GM12878 (cell line): ENCODE data around the gene KIF4B. TPM values are rescaled to one million over a fixed set of nuclear protein-coding genes. Genes with fewer than 3 reads are reported as not detected.

Experiments
- ATAC-seq: fragments of 200-7000 bp; cut with Tn5 transposase; 3 replicates; pipeline ENCODE4 v1.9.1; 2020; ENCODE audit warnings: mild to moderate bottlenecking, moderate library complexity
- BruUV-seq: library from RNA; stranded (reverse); fragments of 400-500 nt; replicated peaks from 2 replicates; lab custom pipeline; 2021; lab: Mats Ljungman, UMichigan
- CTCF ChIA-PET: fragments of 300-600 bp; sonication (Branson Sonifier 250); formaldehyde crosslinking; extraction: SDS; loops from one replicate; lab custom pipeline; 2021; ENCODE audit warnings: inconsistent platforms; lab: Yijun Ruan, JAX
- POLR2A ChIA-PET: fragments of 350-600 bp; formaldehyde crosslinking; extraction: SDS; loops from one replicate; lab custom pipeline; 2021; ENCODE audit warnings: inconsistent platforms; lab: Charles Lee
- RAD21 ChIA-PET: fragments of 300-600 bp; sonication (Branson Sonifier 250); formaldehyde crosslinking; loops from one replicate; lab custom pipeline; 2023; ENCODE audit warnings: antibody characterized with exemption; ENCODE audit not compliant: unreplicated experiment; lab: Charles Lee
- SMC1A ChIA-PET: fragments of 300-600 bp; sonication (Branson Sonifier 250); formaldehyde crosslinking; loops from one replicate; lab custom pipeline; 2023; ENCODE audit not compliant: unreplicated experiment, uncharacterized antibody; lab: Charles Lee
- DNase-seq: peaks from one replicate; pipeline ENCODE4 v3.0.0-alpha.2; 2011; ENCODE audit warnings: low read depth, low spot score
- FAIRE-seq: peaks from 3 replicates; lab custom pipeline; 2011; peaks lifted over from hg19 to GRCh38; lab: Jason Lieb, UNC
- H2AFZ ChIP-seq: 2 replicates; pipeline ENCODE4 v1.6.0; 2011; ENCODE audit warnings: low read depth, low read length, control low read depth; ENCODE audit not compliant: control insufficient read depth
- H3K27ac ChIP-seq: 2 replicates; pipeline ENCODE4 v1.5.1; 2011; ENCODE audit warnings: control low read depth; ENCODE audit not compliant: control insufficient read depth, insufficient read depth
- H3K27me3 ChIP-seq, 2 experiments: replicated peaks in 1 of 2; 2 replicates each; pipeline versions ENCODE4 v1.6.0 to v1.6.1; 2011; ENCODE audit warnings: low read length in 1 of 2; ENCODE audit not compliant: control insufficient read depth in 2 of 2, insufficient read depth in 2 of 2
- H3K36me3 ChIP-seq, 2 experiments: 2 replicates each; pipeline ENCODE4 v1.5.1; 2011; ENCODE audit warnings: low read length in 1 of 2; ENCODE audit not compliant: control insufficient read depth in 2 of 2, insufficient read depth in 2 of 2
- H3K4me1 ChIP-seq: 2 replicates; pipeline ENCODE4 v1.6.1; 2011; ENCODE audit warnings: mild to moderate bottlenecking, low read length, moderate library complexity, mixed read lengths; ENCODE audit not compliant: control insufficient read depth, insufficient read depth
- H3K4me2 ChIP-seq: 2 replicates; pipeline ENCODE4 v1.6.0; 2011; ENCODE audit warnings: control low read depth; ENCODE audit not compliant: control insufficient read depth, insufficient read depth
- H3K4me3 ChIP-seq: fragments of 200-600 bp; sonication (generic); 2 replicates; pipeline ENCODE4 v1.5.1; 2016
- H3K79me2 ChIP-seq: 2 replicates; pipeline ENCODE4 v1.6.0; 2011; ENCODE audit warnings: low read length; ENCODE audit not compliant: control insufficient read depth, insufficient read depth
- H3K9ac ChIP-seq: 2 replicates; pipeline ENCODE4 v1.8.0; 2011; ENCODE audit warnings: low read length, control low read depth, mixed read lengths; ENCODE audit not compliant: control insufficient read depth, insufficient read depth
- H3K9me3 ChIP-seq: replicated peaks from 3 replicates; pipeline ENCODE4 v1.5.1; 2011; ENCODE audit warnings: mild to moderate bottlenecking, low read length; ENCODE audit not compliant: control insufficient read depth, insufficient read depth
- H4K20me1 ChIP-seq: 2 replicates; pipeline ENCODE4 v1.6.0; 2011; ENCODE audit not compliant: control insufficient read depth, insufficient read depth
- ASH2L ChIP-seq: fragments of 300-600, 200-600 bp; sonication (generic); IDR thresholded peaks from 2 replicates; pipeline ENCODE4 v1.6.1; 2017; ENCODE audit warnings: low read depth, mild to moderate bottlenecking, borderline replicate concordance
- EZH2 ChIP-seq: IDR thresholded peaks from 2 replicates; pipeline ENCODE4 v1.6.1; 2012; ENCODE audit warnings: low read depth, mild to moderate bottlenecking, control low read depth, inconsistent platforms, low read length, borderline replicate concordance; ENCODE audit not compliant: control insufficient read depth
- JUND ChIP-seq: IDR thresholded peaks from 2 replicates; pipeline ENCODE4 v1.6.1; 2012; ENCODE audit warnings: low read depth, mild to moderate bottlenecking, low read length, improper control_type of control experiment, moderate library complexity
- KAT2A ChIP-seq: conservative IDR thresholded peaks from 2 replicates; pipeline ENCODE4 v1.6.1; 2011; ENCODE audit warnings: low read depth, low read length; ENCODE audit not compliant: control insufficient read depth
- KDM1A ChIP-seq: fragments of 200-600 bp; sonication (generic); IDR thresholded peaks from 2 replicates; pipeline ENCODE4 v1.6.1; 2016; ENCODE audit warnings: borderline replicate concordance
- LARP7 ChIP-seq: fragments of 450-650 bp; IDR thresholded peaks from 2 replicates; pipeline ENCODE4 v1.6.1; 2017; ENCODE audit warnings: mild to moderate bottlenecking
- MEF2A ChIP-seq: IDR thresholded peaks from 2 replicates; pipeline ENCODE4 v1.6.1; 2011; ENCODE audit warnings: low read depth, mild to moderate bottlenecking, low read length, moderate library complexity; ENCODE audit not compliant: insufficient read depth
- POLR2A ChIP-seq: IDR thresholded peaks from 2 replicates; pipeline ENCODE4 v1.6.1; 2011; ENCODE audit warnings: low read depth, mild to moderate bottlenecking, low read length
- RBBP5 ChIP-seq: fragments of 200-600 bp; sonication (generic); conservative IDR thresholded peaks from 2 replicates; pipeline ENCODE4 v1.6.1; 2016
- SMAD1 ChIP-seq: fragments of 450-650 bp; IDR thresholded peaks from 2 replicates; pipeline ENCODE4 v1.6.1; 2018; ENCODE audit warnings: mild to moderate bottlenecking, low read depth; ENCODE audit not compliant: partially characterized antibody
- SMARCA5 ChIP-seq: fragments of 450-650 bp; IDR thresholded peaks from 2 replicates; pipeline ENCODE4 v1.6.1; 2017; ENCODE audit warnings: mild to moderate bottlenecking
- TARDBP ChIP-seq: IDR thresholded peaks from 2 replicates; pipeline ENCODE4 v1.6.1; 2016; ENCODE audit warnings: borderline replicate concordance
- WGBS: methylation state at CpG from one replicate; pipeline ENCODE4 v1.1.6; 2016; ENCODE audit warnings: low lambda C conversion rate; ENCODE audit not compliant: insufficient replicate concordance, insufficient coverage; ENCODE audit errors: missing lambda C conversion rate; 5-methylcytosine and 5-hydroxymethylcytosine counted together
- in situ Hi-C: fragments of 300-500 bp; cut with MboI; formaldehyde crosslinking; loops from 9 replicates; pipeline ENCODE4 v1.14.3; 2018; ENCODE audit warnings: mixed read lengths
- intact Hi-C: fragments of 100-400 bp; cut with micrococcal nuclease; formaldehyde crosslinking; loops from one replicate; pipeline ENCODE4 v1.14.2; 2022; ENCODE audit not compliant: unreplicated experiment
- polyA plus RNA-seq, 11 experiments: library from polyadenylated mRNA; depleted of rRNA in 4 of 11; unstranded in 6 of 11; stranded (reverse) in 5 of 11; fragments of >200 nt; fragmentation: Nextera tagmentation in 4 of 11; fragmentation: Illumina TruSeq in 1 of 11; extraction: Ambion mirVana in 4 of 11; extraction: Trizol in 1 of 11; gene quantifications; 1 replicate in 1 of 11; 2 replicates in 10 of 11; pipeline versions ENCODE4 v1.2.1 to v1.2.3, GENCODE V29; 2011 to 2016; ENCODE audit warnings: inconsistent platforms in 2 of 11, missing spikeins in 2 of 11, low read depth in 1 of 11
- total RNA-seq, 4 experiments: library from RNA; depleted of rRNA in 3 of 4; stranded (reverse); fragments of >200 nt in 3 of 4; fragmentation: Illumina TruSeq in 1 of 4; extraction: Trizol in 1 of 4; gene quantifications; 2 replicates each; pipeline versions ENCODE4 v1.2.1 to v1.2.3, GENCODE V29; 2013 to 2021
- TF ChIP-seq, protein P1 (sequence below): fragments of 450-650 bp; IDR thresholded peaks from 2 replicates; pipeline ENCODE4 v1.6.1; 2017; ENCODE audit warnings: low read depth, mild to moderate bottlenecking, moderate library complexity
- TF ChIP-seq, protein P2 (sequence below): fragments of 450-650 bp; IDR thresholded peaks from 2 replicates; pipeline ENCODE4 v1.6.1; 2017; ENCODE audit warnings: mild to moderate bottlenecking, moderate library complexity
- TF ChIP-seq, protein P3 (sequence below): fragments of 450-650 bp; IDR thresholded peaks from 2 replicates; pipeline ENCODE4 v1.6.1; 2017; ENCODE audit warnings: borderline replicate concordance
- TF ChIP-seq, protein P4 (sequence below): fragments of 450-650 bp; conservative IDR thresholded peaks from 2 replicates; pipeline ENCODE4 v1.6.1; 2017; ENCODE audit warnings: mild to moderate bottlenecking, moderate library complexity

The KIF4B gene
- total and polyA plus RNA-seq, 10 of the 15 experiments (the other 5 are each of a cell fraction or from before 2014, with no cell fraction given) = 0.02 to 0.20 (median 0.05) TPM; not detected in 4

DNA sequence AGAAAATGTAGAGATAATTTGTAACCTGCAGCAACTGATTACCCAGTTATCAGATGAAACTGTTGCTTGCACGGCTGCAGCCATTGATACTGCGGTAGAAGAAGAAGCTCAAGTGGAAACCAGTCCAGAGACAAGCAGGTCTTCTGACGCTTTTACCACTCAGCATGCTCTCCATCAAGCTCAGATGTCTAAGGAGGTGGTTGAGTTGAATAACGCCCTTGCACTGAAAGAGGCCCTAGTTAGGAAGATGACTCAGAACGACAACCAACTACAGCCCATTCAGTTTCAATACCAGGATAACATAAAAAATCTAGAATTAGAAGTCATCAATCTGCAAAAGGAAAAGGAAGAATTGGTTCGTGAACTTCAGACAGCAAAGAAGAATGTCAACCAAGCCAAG is 1.7 kb downstream of the KIF4B start:
- CTCF ChIA-PET = interaction anchor here (1.0 kb wide), 1 partner anchor 360 kb away, joined by 4 read pairs; no protein-coding TSS in a partner anchor
- DNase-seq (no peak), ATAC-seq (no peak), FAIRE-seq (no peak)
- SMC1A ChIA-PET = no interaction called here
- no peak overlapping the region for H3K9ac ChIP-seq
- no peaks in the 10 kb centered on the region for H4K20me1 ChIP-seq
- H3K27me3 ChIP-seq = no peaks in the 10 kb centered on the region
- H3K4me2 ChIP-seq = no peak overlapping the region
- 37% methylated on average over 6 of the region's 6 CpGs for WGBS
- H2AFZ ChIP-seq = no peak overlapping the region
- RAD21 ChIA-PET = no interaction called here
- no peaks in the 10 kb centered on the region for H3K36me3 ChIP-seq
- H3K79me2 ChIP-seq = no peaks in the 10 kb centered on the region
- H3K4me1 ChIP-seq = no peaks in the 10 kb centered on the region
- no peak overlapping the region for H3K27ac ChIP-seq
- in situ Hi-C loops = no loop called here
- H3K9me3 ChIP-seq = no peaks in the 10 kb centered on the region
- no TSS peak for BruUV-seq
- intact Hi-C loops = no loop called here
- H3K4me3 ChIP-seq = no peak overlapping the region
- POLR2A ChIA-PET = no interaction called here
- TF ChIP-seq, protein P1, sequence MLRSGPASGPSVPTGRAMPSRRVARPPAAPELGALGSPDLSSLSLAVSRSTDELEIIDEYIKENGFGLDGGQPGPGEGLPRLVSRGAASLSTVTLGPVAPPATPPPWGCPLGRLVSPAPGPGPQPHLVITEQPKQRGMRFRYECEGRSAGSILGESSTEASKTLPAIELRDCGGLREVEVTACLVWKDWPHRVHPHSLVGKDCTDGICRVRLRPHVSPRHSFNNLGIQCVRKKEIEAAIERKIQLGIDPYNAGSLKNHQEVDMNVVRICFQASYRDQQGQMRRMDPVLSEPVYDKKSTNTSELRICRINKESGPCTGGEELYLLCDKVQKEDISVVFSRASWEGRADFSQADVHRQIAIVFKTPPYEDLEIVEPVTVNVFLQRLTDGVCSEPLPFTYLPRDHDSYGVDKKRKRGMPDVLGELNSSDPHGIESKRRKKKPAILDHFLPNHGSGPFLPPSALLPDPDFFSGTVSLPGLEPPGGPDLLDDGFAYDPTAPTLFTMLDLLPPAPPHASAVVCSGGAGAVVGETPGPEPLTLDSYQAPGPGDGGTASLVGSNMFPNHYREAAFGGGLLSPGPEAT = no peak
- TF ChIP-seq, protein P2, sequence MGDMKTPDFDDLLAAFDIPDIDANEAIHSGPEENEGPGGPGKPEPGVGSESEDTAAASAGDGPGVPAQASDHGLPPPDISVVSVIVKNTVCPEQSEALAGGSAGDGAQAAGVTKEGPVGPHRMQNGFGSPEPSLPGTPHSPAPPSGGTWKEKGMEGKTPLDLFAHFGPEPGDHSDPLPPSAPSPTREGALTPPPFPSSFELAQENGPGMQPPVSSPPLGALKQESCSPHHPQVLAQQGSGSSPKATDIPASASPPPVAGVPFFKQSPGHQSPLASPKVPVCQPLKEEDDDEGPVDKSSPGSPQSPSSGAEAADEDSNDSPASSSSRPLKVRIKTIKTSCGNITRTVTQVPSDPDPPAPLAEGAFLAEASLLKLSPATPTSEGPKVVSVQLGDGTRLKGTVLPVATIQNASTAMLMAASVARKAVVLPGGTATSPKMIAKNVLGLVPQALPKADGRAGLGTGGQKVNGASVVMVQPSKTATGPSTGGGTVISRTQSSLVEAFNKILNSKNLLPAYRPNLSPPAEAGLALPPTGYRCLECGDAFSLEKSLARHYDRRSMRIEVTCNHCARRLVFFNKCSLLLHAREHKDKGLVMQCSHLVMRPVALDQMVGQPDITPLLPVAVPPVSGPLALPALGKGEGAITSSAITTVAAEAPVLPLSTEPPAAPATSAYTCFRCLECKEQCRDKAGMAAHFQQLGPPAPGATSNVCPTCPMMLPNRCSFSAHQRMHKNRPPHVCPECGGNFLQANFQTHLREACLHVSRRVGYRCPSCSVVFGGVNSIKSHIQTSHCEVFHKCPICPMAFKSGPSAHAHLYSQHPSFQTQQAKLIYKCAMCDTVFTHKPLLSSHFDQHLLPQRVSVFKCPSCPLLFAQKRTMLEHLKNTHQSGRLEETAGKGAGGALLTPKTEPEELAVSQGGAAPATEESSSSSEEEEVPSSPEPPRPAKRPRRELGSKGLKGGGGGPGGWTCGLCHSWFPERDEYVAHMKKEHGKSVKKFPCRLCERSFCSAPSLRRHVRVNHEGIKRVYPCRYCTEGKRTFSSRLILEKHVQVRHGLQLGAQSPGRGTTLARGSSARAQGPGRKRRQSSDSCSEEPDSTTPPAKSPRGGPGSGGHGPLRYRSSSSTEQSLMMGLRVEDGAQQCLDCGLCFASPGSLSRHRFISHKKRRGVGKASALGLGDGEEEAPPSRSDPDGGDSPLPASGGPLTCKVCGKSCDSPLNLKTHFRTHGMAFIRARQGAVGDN = no peak
- TF ChIP-seq, protein P3, sequence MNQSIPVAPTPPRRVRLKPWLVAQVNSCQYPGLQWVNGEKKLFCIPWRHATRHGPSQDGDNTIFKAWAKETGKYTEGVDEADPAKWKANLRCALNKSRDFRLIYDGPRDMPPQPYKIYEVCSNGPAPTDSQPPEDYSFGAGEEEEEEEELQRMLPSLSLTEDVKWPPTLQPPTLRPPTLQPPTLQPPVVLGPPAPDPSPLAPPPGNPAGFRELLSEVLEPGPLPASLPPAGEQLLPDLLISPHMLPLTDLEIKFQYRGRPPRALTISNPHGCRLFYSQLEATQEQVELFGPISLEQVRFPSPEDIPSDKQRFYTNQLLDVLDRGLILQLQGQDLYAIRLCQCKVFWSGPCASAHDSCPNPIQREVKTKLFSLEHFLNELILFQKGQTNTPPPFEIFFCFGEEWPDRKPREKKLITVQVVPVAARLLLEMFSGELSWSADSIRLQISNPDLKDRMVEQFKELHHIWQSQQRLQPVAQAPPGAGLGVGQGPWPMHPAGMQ = no peak
- no peak for TF ChIP-seq SMARCA5
- TF ChIP-seq, protein P4, sequence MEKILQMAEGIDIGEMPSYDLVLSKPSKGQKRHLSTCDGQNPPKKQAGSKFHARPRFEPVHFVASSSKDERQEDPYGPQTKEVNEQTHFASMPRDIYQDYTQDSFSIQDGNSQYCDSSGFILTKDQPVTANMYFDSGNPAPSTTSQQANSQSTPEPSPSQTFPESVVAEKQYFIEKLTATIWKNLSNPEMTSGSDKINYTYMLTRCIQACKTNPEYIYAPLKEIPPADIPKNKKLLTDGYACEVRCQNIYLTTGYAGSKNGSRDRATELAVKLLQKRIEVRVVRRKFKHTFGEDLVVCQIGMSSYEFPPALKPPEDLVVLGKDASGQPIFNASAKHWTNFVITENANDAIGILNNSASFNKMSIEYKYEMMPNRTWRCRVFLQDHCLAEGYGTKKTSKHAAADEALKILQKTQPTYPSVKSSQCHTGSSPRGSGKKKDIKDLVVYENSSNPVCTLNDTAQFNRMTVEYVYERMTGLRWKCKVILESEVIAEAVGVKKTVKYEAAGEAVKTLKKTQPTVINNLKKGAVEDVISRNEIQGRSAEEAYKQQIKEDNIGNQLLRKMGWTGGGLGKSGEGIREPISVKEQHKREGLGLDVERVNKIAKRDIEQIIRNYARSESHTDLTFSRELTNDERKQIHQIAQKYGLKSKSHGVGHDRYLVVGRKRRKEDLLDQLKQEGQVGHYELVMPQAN = no peak
- no peak for TF ChIP-seq SMAD1
- TF ChIP-seq POLR2A = no peak
- no peak for TF ChIP-seq EZH2
- no peak for TF ChIP-seq ASH2L
- TF ChIP-seq LARP7 = no peak
- no peak for TF ChIP-seq KDM1A
- TF ChIP-seq RBBP5 = no peak
- TF ChIP-seq TARDBP = no peak
- no peak for TF ChIP-seq MEF2A
- TF ChIP-seq KAT2A = no peak
- no peak for TF ChIP-seq JUND
- TF ChIP-seq, all 136 proteins: peak for 0
